GM12872 (cell line): ENCODE measurements around the gene IFNB1.
A peak's percentile ranks its signal among the peaks of the same experiment; 100 is the strongest.

Source experiments
- TF ChIP-seq, protein P1 (sequence below): IDR thresholded peaks from 3 replicates; pipeline ENCODE4 v1.5.1; 2011; ENCODE audit warnings: low read depth, mild to moderate bottlenecking, low read length, moderate library complexity; ENCODE audit not compliant: insufficient read depth

IFNB1 gene

DNA sequence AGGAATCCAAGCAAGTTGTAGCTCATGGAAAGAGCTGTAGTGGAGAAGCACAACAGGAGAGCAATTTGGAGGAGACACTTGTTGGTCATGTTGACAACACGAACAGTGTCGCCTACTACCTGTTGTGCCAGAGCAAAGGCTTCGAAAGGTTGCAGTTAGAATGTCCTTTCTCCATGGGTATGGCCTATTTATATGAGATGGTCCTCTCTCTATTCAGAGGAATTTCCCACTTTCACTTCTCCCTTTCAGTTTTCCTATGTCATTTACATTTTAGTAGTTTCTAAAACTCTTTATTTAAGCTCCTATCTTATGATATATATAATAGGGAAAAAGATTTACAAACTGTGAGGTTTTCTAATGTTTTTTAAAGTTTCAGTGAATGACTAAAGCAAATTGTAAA lies at the start of gene IFNB1:
Gene IFNB1 (minus strand): TSS at position 162 of the 400 bp plus-strand sequence. CDS start 73 bp downstream, at position 89.
- TF ChIP-seq, protein P1, sequence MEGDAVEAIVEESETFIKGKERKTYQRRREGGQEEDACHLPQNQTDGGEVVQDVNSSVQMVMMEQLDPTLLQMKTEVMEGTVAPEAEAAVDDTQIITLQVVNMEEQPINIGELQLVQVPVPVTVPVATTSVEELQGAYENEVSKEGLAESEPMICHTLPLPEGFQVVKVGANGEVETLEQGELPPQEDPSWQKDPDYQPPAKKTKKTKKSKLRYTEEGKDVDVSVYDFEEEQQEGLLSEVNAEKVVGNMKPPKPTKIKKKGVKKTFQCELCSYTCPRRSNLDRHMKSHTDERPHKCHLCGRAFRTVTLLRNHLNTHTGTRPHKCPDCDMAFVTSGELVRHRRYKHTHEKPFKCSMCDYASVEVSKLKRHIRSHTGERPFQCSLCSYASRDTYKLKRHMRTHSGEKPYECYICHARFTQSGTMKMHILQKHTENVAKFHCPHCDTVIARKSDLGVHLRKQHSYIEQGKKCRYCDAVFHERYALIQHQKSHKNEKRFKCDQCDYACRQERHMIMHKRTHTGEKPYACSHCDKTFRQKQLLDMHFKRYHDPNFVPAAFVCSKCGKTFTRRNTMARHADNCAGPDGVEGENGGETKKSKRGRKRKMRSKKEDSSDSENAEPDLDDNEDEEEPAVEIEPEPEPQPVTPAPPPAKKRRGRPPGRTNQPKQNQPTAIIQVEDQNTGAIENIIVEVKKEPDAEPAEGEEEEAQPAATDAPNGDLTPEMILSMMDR, result no peak

DNA sequence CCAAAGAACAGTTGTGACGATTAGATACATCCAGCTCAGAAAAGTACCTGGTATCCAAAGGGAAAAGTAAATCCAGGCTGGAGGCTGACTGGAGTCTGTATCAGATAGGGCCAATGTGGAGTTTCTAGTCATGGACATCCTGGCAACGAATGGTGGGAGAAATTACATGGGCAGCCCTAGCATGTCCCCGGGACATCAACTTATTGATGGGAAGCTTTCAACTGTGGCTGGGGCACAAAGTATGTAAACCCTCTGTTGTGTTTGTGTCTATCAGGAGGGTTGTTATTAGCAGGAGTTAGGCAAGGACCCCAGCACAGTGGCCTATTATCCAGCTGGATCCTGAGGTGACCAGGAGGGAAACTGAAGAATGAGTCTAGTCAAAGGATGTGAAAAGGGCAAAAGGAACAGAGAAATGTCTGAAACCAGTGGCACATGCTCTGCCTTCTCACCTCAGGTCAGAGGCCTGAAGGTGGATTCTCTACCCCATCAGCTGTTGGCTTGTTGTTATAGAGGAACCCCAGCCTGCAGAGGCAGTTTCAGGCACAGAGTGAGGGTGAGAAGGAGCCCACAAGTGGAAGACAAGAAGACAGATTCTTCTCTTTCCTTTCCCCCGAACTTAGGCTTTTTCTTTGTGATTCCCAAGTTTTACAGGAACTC lies 44.0 kb upstream of the IFNB1 start:
- TF ChIP-seq, protein P1, result no peak

DNA sequence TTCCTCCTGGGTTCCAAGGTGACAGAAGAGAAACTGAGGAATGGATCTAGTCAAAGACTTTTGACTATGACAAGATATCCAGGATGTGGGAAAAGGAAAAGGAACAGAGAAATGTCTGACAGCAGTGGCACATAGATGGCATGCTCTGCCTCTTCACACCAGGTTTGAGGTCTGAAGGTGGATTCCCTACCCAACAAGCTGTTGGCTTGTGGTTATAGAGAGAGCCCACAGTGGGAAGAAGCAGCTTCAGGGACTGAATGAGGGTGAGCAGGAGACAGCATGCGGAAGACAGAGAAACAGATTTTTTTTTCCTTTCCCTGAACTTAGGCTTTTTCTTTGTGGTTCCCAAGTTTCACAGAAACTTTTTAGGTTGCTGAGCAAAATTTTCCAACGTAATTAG lies 43.3 kb upstream of the IFNB1 start:
- TF ChIP-seq, protein P1, result no peak

DNA sequence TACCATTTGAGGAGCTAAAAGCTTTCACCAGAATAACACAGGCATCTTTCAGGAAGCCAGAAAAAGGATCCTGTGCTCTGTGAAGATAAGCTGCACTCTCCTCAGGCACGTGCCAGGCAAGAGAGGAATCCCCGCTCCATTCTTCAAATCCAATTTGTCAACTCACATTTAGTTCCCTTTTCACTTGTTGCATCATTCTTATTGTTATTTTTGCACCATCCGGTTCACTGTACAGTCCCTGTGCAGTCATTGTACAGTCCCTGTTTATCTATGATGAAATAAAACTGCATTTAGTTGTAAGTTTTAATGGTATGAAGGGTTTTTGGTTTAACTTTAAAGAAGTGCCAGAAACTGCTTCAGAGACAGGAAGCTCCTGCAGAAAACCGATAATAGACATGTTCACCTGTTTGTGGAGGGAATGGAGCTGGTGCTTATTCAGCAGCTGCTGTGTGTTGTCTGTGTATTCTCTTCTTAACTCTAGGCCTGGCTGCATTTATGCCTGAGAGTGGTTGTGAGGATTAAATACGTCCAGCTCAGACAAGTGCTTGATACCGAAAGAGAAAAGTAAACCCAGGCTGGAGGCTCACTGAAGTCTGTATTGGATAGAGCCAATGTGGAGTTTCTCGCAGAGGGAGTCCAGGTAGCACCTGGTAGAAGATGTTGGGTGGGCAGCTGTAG lies 41.5 kb upstream of the IFNB1 start:
- TF ChIP-seq, protein P1, result no peak

DNA sequence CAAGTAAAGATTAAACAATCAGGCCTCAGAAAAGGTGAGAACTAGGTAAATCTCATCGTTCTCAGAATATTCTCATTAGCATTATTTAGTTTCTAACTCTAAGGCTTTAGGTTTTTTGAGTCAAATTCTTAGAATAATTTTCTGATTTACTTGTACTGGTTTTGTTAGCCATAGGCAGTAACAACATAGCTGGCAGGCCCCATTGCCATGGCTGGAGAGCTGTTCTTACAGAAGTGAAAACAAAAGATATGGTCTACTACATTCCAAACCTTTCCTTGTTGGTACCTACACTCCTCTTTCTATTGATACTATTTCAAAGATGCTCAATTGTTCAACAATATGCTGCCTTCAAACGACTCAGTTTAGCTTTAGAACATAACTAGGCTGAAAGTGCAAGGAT lies 36.6 kb upstream of the IFNB1 start:
- TF ChIP-seq, protein P1, result no peak

DNA sequence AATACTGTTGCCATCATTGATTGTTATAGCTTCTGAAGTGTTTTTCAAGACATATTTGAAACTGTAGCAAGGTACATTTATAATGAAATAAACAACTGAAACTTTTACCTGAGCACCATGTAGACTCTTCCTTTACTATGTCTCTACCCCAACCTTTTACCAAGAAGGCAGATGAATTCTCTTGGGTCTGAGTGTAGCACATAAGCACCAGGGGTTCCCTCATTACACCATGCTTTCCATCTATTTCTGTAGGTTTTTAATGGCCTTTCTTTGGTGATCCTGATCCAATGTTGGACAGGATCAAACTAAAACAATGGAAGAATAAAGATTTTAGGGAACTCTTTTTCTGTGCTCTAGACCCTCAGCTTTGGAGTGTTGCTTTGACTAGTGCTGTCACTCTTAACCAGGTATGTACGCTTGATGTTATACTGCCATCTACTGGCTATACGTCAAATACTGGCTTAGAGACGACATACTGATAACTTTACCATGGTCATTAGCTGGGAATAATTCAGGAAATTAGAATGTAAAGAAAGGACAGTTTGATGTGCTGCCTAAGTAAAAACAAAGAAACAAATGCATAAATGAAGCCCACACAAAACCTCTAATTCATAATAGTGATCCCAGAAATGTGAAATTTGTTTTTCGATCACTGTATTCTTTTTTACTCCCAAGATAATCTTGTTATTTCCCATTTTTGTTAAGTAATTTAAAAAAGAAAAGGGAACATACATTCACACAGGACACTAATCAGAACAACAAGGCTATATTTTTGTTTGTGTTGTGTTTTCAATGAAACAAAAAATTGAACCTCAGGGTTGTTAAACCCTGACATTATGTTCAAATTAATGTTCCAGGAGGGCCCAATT lies 33.2 kb upstream of the IFNB1 start:
- TF ChIP-seq, protein P1, result peak; percentile 77

DNA sequence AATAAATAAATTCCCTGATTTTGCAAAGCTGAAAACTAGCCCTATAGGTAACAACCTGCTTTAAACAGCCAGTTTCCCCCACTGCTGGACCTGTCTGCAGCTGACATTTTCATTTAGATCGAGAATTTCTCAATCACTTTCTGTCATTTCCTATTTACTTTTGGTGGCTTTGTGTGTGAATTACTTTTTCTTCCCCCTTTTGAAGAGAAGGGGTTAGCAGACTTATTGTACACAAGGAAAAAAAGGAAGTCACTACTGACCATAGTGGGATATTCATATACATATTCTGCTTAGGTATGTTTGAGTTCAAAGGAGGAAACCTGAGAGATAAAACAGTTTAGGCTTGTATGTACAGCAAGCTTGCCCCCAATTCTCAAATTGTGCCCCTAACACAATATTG lies 27.0 kb upstream of the IFNB1 start:
- TF ChIP-seq, protein P1, result no peak
